ENCODE results near the gene NEDD4L.

GRCh38 chr18:58069721-58070292, 25.8 kb downstream of the NEDD4L start:
- no peak for TF ChIP-seq OSR1 (CRISPR knock-in tag; IDR thresholded peaks at IDR 0.05)
- no peak for TF ChIP-seq TCF4 (CRISPR knock-in tag; IDR thresholded peaks at IDR 0.05; ENCODE audit: borderline replicate concordance)
- no peak for TF ChIP-seq PATZ1 (CRISPR knock-in tag; IDR thresholded peaks at IDR 0.05; ENCODE audit: borderline replicate concordance)
- TF ChIP-seq ZNF565 (CRISPR knock-in tag; conservative IDR thresholded peaks at IDR 0.05; ENCODE audit: low read depth): no peak
- no peak for TF ChIP-seq ZFP3 (CRISPR knock-in tag; IDR thresholded peaks at IDR 0.05)
- TF ChIP-seq RARB (CRISPR knock-in tag; IDR thresholded peaks at IDR 0.05): no peak
- TF ChIP-seq ZFP30 (CRISPR knock-in tag; IDR thresholded peaks at IDR 0.05): no peak
- no peak for TF ChIP-seq CSRNP3 (CRISPR knock-in tag; IDR thresholded peaks at IDR 0.05)
- no peak for TF ChIP-seq TSHZ2 (CRISPR knock-in tag; IDR thresholded peaks at IDR 0.05)
- TF ChIP-seq ESRRG (CRISPR knock-in tag; IDR thresholded peaks at IDR 0.05): no peak
- TF ChIP-seq ZNF70 (CRISPR knock-in tag; IDR thresholded peaks at IDR 0.05): no peak
- TF ChIP-seq CSDC2 (CRISPR knock-in tag; IDR thresholded peaks at IDR 0.05): no peak
- no peak for TF ChIP-seq ARNTL (CRISPR knock-in tag; IDR thresholded peaks at IDR 0.05; ENCODE audit: borderline replicate concordance, low read depth)
